ENCODE data around the gene MDK. TPM values are rescaled to one million over a fixed set of nuclear protein-coding genes. Genes with fewer than 3 reads are reported as not detected.

MDK gene
- polyA plus RNA-seq, 1 donor from 2014 or later, result 90.3 TPM

DNA sequence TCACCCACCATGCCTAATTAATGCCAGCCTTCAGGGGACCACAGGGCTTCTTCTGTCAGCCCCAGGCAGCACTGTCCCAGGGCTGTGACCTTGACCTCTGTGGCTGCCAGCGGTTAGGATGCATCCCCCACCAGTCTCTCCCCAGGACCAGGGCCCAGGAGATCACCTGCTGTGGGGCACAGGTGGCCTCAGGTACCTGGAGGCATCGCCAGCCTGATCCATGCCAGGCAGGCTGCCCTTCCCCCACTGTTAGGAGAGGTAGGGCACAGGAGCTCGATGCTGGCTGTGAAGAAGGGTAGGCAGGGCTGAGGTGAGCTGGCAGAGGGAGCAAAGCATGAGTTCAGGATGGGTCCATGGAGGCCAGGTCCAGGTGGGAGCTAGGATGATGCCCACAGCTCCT lies 16.7 kb upstream of the MDK start:
- no peak overlapping the region for H2AFZ ChIP-seq (ENCODE audit: low read depth, low read length)
- no peaks in the 10 kb centered on the region for H3K9me3 ChIP-seq (ENCODE audit: low read length)
- no peaks in the 10 kb centered on the region for H3K36me3 ChIP-seq (ENCODE audit: insufficient read depth, low read length)
- no peak for TF ChIP-seq RAD21 (conservative IDR thresholded peaks at IDR 0.05)
- no peak for TF ChIP-seq EP300 (conservative IDR thresholded peaks at IDR 0.05; ENCODE audit: poor library complexity, severe bottlenecking)
- no peak overlapping the region for H3K4me2 ChIP-seq (ENCODE audit: low read length)
- H3K27me3 ChIP-seq (ENCODE audit: insufficient read depth, low read depth, low read length), result no peaks in the 10 kb centered on the region
- H3F3A ChIP-seq (ENCODE audit: insufficient read depth, low read length, poor library complexity, severe bottlenecking), result no peaks in the 10 kb centered on the region
- no peak overlapping the region for H3K4me3 ChIP-seq (ENCODE audit: low read length)
- no peak overlapping the region for H3K9ac ChIP-seq (ENCODE audit: low read length)
- no peaks in the 10 kb centered on the region for H3K9me2 ChIP-seq (ENCODE audit: insufficient read depth, low read length)
- no peaks in the 10 kb centered on the region for H3K79me2 ChIP-seq (replicated peaks; ENCODE audit: insufficient read depth, low read length)
- H3K27ac ChIP-seq (ENCODE audit: low read length), result no peak overlapping the region
- H4K20me1 ChIP-seq (ENCODE audit: insufficient read depth), result no peaks in the 10 kb centered on the region

- Histone ChIP-seq H3F3A (ENCODE audit: insufficient read depth, low read length, poor library complexity, severe bottlenecking) (no peaks in the 10 kb centered on the region), H3K27ac (ENCODE audit: low read length) (no peak overlapping the region), H3K9me3 (ENCODE audit: low read length) (no peaks in the 10 kb centered on the region), H3K27me3 (ENCODE audit: insufficient read depth, low read depth, low read length) (no peaks in the 10 kb centered on the region), H3K4me2 (ENCODE audit: low read length) (no peak overlapping the region), H3K9ac (ENCODE audit: low read length) (no peak overlapping the region), H3K4me3 (ENCODE audit: low read length) (no peak overlapping the region), H3K9me2 (ENCODE audit: insufficient read depth, low read length) (no peaks in the 10 kb centered on the region), H4K20me1 (ENCODE audit: insufficient read depth) (no peaks in the 10 kb centered on the region), H3K79me2 (replicated peaks; ENCODE audit: insufficient read depth, low read length) (no peaks in the 10 kb centered on the region), H3K36me3 (ENCODE audit: insufficient read depth, low read length) (no peaks in the 10 kb centered on the region), H2AFZ (ENCODE audit: low read depth, low read length) (no peak overlapping the region)
- no peak for TF ChIP-seq EZH2 (IDR thresholded peaks at IDR 0.05; ENCODE audit: borderline replicate concordance, insufficient read depth, low read length, poor library complexity, severe bottlenecking)
- no peak for TF ChIP-seq TAF1 (IDR thresholded peaks at IDR 0.05; ENCODE audit: low read depth)
- no peak for TF ChIP-seq EP300 (conservative IDR thresholded peaks at IDR 0.05; ENCODE audit: poor library complexity, severe bottlenecking)
- no peak for TF ChIP-seq RAD21 (conservative IDR thresholded peaks at IDR 0.05)
- TF ChIP-seq SMC3 (conservative IDR thresholded peaks at IDR 0.05; ENCODE audit: poor library complexity), result no peak
- no peak for TF ChIP-seq MXI1 (conservative IDR thresholded peaks at IDR 0.05; ENCODE audit: poor library complexity, severe bottlenecking)
- TF ChIP-seq POLR2AphosphoS5 (IDR thresholded peaks at IDR 0.05), result no peak
- TF ChIP-seq CTCF (IDR thresholded peaks at IDR 0.05; ENCODE audit: poor library complexity, severe bottlenecking), result no peak
- no peak for TF ChIP-seq REST (IDR thresholded peaks at IDR 0.05; ENCODE audit: borderline replicate concordance)
Measured at GRCh38 chr11:46366260-46366659, 15.2 kb upstream of the MDK start.

DNA sequence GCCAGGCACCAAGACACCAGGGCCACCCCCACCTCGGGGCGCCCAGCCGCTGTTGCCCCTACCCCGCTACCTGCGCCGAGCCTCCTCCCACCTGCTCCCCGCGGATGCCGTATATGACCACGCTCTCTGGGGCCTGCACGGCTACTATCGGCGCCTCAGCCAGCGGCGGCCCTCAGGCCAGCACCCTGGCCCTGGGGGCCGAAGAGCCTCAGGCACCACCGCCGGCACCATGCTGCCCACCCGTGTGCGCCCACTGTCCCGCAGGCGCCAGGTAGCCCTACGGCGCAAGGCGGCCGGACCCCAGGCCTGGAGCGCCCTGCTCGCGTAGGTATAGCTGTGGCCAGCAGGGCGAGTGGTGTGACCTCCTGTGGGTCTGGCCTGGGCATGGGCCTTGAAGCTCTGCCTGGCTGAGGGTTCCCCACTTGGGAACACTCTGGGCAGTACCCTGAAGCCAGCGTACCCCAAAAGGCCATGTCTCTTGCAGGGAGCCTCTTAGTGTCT lies 14.8 kb upstream of the MDK start:
- no peak for TF ChIP-seq TAF1 (IDR thresholded peaks at IDR 0.05; ENCODE audit: low read depth)
- no peak for TF ChIP-seq POLR2AphosphoS5 (IDR thresholded peaks at IDR 0.05)
- TF ChIP-seq REST (IDR thresholded peaks at IDR 0.05; ENCODE audit: borderline replicate concordance), result no peak
- TF ChIP-seq CTCF (IDR thresholded peaks at IDR 0.05; ENCODE audit: poor library complexity, severe bottlenecking), result no peak
- TF ChIP-seq EP300 (conservative IDR thresholded peaks at IDR 0.05; ENCODE audit: poor library complexity, severe bottlenecking), result no peak
- no peak for TF ChIP-seq RAD21 (conservative IDR thresholded peaks at IDR 0.05)
- TF ChIP-seq SMC3 (conservative IDR thresholded peaks at IDR 0.05; ENCODE audit: poor library complexity), result no peak
- TF ChIP-seq EZH2 (IDR thresholded peaks at IDR 0.05; ENCODE audit: borderline replicate concordance, insufficient read depth, low read length, poor library complexity, severe bottlenecking), result no peak
- no peak for TF ChIP-seq MXI1 (conservative IDR thresholded peaks at IDR 0.05; ENCODE audit: poor library complexity, severe bottlenecking)
- Histone ChIP-seq H3K79me2 (replicated peaks; ENCODE audit: insufficient read depth, low read length) (no peaks in the 10 kb centered on the region), H3F3A (ENCODE audit: insufficient read depth, low read length, poor library complexity, severe bottlenecking) (no peaks in the 10 kb centered on the region), H3K9me3 (ENCODE audit: low read length) (no peaks in the 10 kb centered on the region), H3K4me2 (ENCODE audit: low read length) (no peak overlapping the region), H3K27me3 (ENCODE audit: insufficient read depth, low read depth, low read length) (no peaks in the 10 kb centered on the region), H2AFZ (ENCODE audit: low read depth, low read length) (no peak overlapping the region), H3K9ac (ENCODE audit: low read length) (no peak overlapping the region), H3K9me2 (ENCODE audit: insufficient read depth, low read length) (no peaks in the 10 kb centered on the region), H4K20me1 (ENCODE audit: insufficient read depth) (no peaks in the 10 kb centered on the region), H3K4me3 (ENCODE audit: low read length) (no peak overlapping the region), H3K27ac (ENCODE audit: low read length) (no peak overlapping the region), H3K36me3 (ENCODE audit: insufficient read depth, low read length) (no peaks in the 10 kb centered on the region)
